GM21526 (cell line): ENCODE data around the gene MRPS31.
"Not testable (repeated sequence)": the region's sequence is repeated elsewhere in the genome, so short reads cannot be mapped to it uniquely, and the experiment has no call there.

Experiments
- ATAC-seq: cut with Tn5 transposase; IDR thresholded peaks from one replicate; pipeline ENCODE4 v1.9.1; 2021; ENCODE audit warnings: moderate library complexity; ENCODE audit not compliant: unreplicated experiment, low FRiP score

The MRPS31 gene

DNA sequence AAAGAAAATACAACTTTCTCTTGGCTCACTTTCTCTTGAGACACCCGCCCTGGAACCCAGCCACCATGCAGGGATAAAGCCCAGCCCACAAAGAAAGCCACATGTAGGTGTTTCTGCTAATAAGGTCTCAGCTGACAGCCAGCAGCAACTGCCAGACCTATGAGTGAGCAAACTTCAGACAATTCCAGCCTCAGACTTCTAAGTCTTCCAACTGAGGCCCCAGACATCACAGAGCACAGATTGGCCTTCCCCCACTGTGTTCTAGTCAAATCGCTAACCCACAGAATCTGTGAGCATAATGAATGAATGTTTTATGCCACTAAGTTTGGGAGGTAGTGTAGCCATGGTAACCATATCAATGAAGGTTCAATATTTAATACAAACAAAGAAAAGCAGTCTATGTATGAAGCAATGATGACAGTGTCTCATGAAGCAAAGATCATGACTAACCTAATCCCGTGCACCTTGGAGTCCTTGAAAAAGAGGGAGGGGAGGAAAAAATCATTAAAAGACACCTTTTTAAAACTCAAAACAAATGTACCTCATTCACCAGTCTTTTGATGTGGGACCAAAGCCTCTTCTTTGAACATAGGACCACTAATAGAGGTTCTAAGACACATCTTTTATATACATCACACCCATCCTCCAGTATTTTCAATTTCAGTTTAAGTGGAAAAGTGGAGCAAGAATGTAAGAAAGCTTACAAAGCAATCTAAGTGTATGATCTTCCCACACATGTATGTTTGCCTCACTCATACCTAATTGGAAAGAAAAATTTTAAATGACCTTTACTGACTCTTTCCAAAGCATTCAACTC lies 6.2 kb downstream of the MRPS31 start:
- ATAC-seq = no peak

- ATAC-seq = no peak
Measured at GRCh38 chr13:40762849-40763248, 8.1 kb downstream of the MRPS31 start.

DNA sequence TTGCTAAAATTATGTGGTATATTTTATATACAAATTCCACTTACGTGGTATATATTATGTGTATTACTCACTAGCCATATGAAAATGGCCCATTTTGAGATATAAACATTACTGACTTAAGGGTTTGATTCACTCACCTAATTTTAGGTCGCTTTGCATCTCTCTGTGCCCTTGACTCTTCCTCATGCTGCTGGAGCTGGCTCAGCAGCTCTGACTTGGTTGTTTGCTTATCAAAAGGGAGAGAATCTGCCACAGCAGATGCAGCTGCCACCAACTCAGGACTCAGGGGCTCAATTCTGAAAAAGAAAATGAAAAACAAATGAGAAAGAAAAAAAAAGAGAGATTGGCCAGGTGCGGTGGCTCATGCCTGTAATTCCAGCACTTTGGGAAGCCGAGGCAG lies 12.2 kb downstream of the MRPS31 start:
- ATAC-seq = no peak

- no peak for ATAC-seq
Measured at GRCh38 chr13:40756042-40756441, 14.9 kb downstream of the MRPS31 start.

GRCh38 chr13:40755082-40755700 lies 15.8 kb downstream of the MRPS31 start:
- ATAC-seq = no peak

- ATAC-seq = no peak
Measured at GRCh38 chr13:40749327-40749726, 21.7 kb downstream of the MRPS31 start.

DNA sequence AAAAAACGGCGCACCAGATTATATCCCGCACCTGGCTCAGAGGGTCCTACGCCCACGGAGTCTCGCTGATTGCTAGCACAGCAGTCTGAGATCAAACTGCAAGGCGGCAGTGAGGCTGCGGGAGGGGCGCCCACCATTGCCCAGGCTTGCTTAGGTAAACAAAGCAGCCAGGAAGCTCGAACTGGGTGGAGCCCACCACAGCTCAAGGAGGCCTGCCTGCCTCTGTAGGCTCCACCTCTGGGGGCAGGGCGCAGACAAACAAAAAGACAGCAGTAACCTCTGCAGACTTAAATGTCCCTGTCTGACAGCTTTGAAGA lies 35.8 kb downstream of the MRPS31 start:
- not testable (repeated sequence) for ATAC-seq

- ATAC-seq = not testable (repeated sequence)
Measured at GRCh38 chr13:40734536-40735231, 36.3 kb downstream of the MRPS31 start.

- no peak for ATAC-seq
Measured at GRCh38 chr13:40732658-40733057, 38.3 kb downstream of the MRPS31 start.

- no peak for ATAC-seq
Measured at GRCh38 chr13:40728595-40728994, 42.4 kb downstream of the MRPS31 start.

GRCh38 chr13:40714433-40714832 lies 56.6 kb downstream of the MRPS31 start:
- not testable (repeated sequence) for ATAC-seq

DNA sequence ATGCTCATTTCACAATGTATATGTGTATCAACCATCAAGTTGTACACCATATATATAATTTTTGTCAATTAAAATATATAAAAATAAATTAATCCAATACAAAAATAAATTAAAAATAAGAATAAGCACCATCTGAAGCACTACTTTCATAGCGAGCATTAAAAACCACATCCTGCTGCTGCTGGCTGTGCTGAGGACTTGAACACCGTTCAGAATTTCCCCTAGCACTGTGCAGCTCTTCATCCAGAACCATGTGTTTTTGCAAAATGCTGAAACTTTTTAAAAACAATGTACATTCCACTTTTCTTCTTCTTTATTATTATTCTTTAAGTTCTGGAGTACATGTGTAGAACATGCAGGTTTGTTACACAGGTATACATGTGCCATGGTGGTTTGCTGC lies 64.6 kb downstream of the MRPS31 start:
- ATAC-seq = no peak

DNA sequence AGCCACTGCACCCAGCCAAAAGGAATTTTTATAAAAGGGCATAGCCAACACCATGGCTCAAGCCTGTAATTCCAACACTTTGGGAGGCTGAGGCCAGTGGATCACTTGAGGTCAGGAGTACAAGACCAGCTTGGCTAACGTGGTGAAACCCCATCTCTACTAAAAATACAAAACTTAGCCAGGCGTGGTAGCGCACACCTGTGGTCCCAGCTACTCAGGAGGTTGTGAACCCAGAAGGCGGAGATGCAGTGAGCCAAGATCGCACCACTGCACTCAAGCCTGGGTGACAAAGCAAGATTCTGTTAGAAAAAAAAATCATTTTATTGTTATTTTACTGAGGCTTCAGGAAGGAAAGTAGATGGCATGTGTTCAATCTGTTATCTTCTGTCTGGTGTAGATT lies 73.3 kb downstream of the MRPS31 start:
- peak; percentile 73 for ATAC-seq

GRCh38 chr13:40694426-40694825 lies 76.6 kb downstream of the MRPS31 start:
- ATAC-seq = no peak

GRCh38 chr13:40692946-40693345 lies 78.0 kb downstream of the MRPS31 start:
- no peak for ATAC-seq

- ATAC-seq = no peak
Measured at GRCh38 chr13:40688781-40689180, 82.2 kb downstream of the MRPS31 start.

DNA sequence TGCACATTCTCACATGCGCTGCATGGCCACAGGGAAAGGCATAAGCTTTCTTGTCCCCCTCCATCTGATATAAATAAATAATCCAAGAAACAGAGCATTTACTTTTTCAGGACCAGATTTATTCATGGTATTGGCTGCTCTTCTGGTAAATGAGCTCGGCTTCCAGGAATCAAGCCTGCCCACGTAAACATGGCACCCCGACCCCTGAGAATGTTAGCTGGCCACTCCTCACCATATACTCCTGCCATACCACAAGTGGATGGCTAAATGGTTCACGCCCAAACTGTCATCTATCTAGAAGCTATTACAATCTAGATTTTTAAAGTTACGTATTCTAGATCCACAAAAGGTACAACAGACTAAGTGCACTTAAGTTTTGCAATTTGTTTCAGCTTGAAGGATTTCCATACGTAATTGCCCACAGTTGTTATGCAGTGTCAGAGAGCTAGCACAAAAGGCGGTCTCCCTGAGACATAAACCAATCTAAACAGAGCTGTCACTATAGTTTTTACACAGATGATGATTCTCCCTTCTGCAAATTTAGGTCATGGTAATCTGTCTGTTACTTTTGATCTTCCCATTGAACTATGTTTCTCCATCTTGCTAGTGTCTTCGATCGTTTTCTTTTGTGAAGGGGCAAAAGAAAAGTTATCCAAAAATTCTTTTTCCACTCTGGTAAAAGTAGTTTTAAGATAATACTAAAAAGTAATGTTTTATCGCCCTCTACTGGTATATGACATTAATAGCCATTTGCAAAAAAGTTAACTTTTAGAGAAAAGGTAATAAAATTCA lies 88.3 kb downstream of the MRPS31 start:
- ATAC-seq = no peak

- no peak for ATAC-seq
Measured at GRCh38 chr13:40681341-40682146, 89.4 kb downstream of the MRPS31 start.

- no peak for ATAC-seq
Measured at GRCh38 chr13:40680659-40681323, 90.2 kb downstream of the MRPS31 start.
